GM12878 (cell line): Measurements from ENCODE around the gene DEGS2. TPM values are rescaled to one million over a fixed set of nuclear protein-coding genes. Genes with fewer than 3 reads are reported as not detected.

Experiments
- ATAC-seq: fragments of 200-7000 bp; cut with Tn5 transposase; 3 replicates; pipeline ENCODE4 v1.9.1; 2020; ENCODE audit warnings: mild to moderate bottlenecking, moderate library complexity
- BruUV-seq: library from RNA; stranded (reverse); fragments of 400-500 nt; replicated peaks from 2 replicates; lab custom pipeline; 2021; lab: Mats Ljungman, UMichigan
- CTCF ChIA-PET: fragments of 300-600 bp; sonication (Branson Sonifier 250); formaldehyde crosslinking; extraction: SDS; loops from one replicate; lab custom pipeline; 2021; ENCODE audit warnings: inconsistent platforms; lab: Yijun Ruan, JAX
- POLR2A ChIA-PET: fragments of 350-600 bp; formaldehyde crosslinking; extraction: SDS; loops from one replicate; lab custom pipeline; 2021; ENCODE audit warnings: inconsistent platforms; lab: Charles Lee
- RAD21 ChIA-PET: fragments of 300-600 bp; sonication (Branson Sonifier 250); formaldehyde crosslinking; loops from one replicate; lab custom pipeline; 2023; ENCODE audit warnings: antibody characterized with exemption; ENCODE audit not compliant: unreplicated experiment; lab: Charles Lee
- SMC1A ChIA-PET: fragments of 300-600 bp; sonication (Branson Sonifier 250); formaldehyde crosslinking; loops from one replicate; lab custom pipeline; 2023; ENCODE audit not compliant: unreplicated experiment, uncharacterized antibody; lab: Charles Lee
- DNase-seq: peaks from one replicate; pipeline ENCODE4 v3.0.0-alpha.2; 2011; ENCODE audit warnings: low read depth, low spot score
- FAIRE-seq: peaks from 3 replicates; lab custom pipeline; 2011; peaks lifted over from hg19 to GRCh38; lab: Jason Lieb, UNC
- H2AFZ ChIP-seq: 2 replicates; pipeline ENCODE4 v1.6.0; 2011; ENCODE audit warnings: low read depth, low read length, control low read depth; ENCODE audit not compliant: control insufficient read depth
- H3K27ac ChIP-seq: 2 replicates; pipeline ENCODE4 v1.5.1; 2011; ENCODE audit warnings: control low read depth; ENCODE audit not compliant: control insufficient read depth, insufficient read depth
- H3K27me3 ChIP-seq, 2 experiments: replicated peaks in 1 of 2; 2 replicates each; pipeline versions ENCODE4 v1.6.0 to v1.6.1; 2011; ENCODE audit warnings: low read length in 1 of 2; ENCODE audit not compliant: control insufficient read depth in 2 of 2, insufficient read depth in 2 of 2
- H3K36me3 ChIP-seq, 2 experiments: 2 replicates each; pipeline ENCODE4 v1.5.1; 2011; ENCODE audit warnings: low read length in 1 of 2; ENCODE audit not compliant: control insufficient read depth in 2 of 2, insufficient read depth in 2 of 2
- H3K4me1 ChIP-seq: 2 replicates; pipeline ENCODE4 v1.6.1; 2011; ENCODE audit warnings: mild to moderate bottlenecking, low read length, moderate library complexity, mixed read lengths; ENCODE audit not compliant: control insufficient read depth, insufficient read depth
- H3K4me2 ChIP-seq: 2 replicates; pipeline ENCODE4 v1.6.0; 2011; ENCODE audit warnings: control low read depth; ENCODE audit not compliant: control insufficient read depth, insufficient read depth
- H3K4me3 ChIP-seq: fragments of 200-600 bp; sonication (generic); 2 replicates; pipeline ENCODE4 v1.5.1; 2016
- H3K79me2 ChIP-seq: 2 replicates; pipeline ENCODE4 v1.6.0; 2011; ENCODE audit warnings: low read length; ENCODE audit not compliant: control insufficient read depth, insufficient read depth
- H3K9ac ChIP-seq: 2 replicates; pipeline ENCODE4 v1.8.0; 2011; ENCODE audit warnings: low read length, control low read depth, mixed read lengths; ENCODE audit not compliant: control insufficient read depth, insufficient read depth
- H3K9me3 ChIP-seq: replicated peaks from 3 replicates; pipeline ENCODE4 v1.5.1; 2011; ENCODE audit warnings: mild to moderate bottlenecking, low read length; ENCODE audit not compliant: control insufficient read depth, insufficient read depth
- H4K20me1 ChIP-seq: 2 replicates; pipeline ENCODE4 v1.6.0; 2011; ENCODE audit not compliant: control insufficient read depth, insufficient read depth
- FOXM1 ChIP-seq: IDR thresholded peaks from 2 replicates; pipeline ENCODE4 v1.6.1; 2012; ENCODE audit warnings: low read depth, mild to moderate bottlenecking, inconsistent platforms, low read length, moderate library complexity
- IKZF2 ChIP-seq, 2 experiments: fragments of 450-650 bp; IDR thresholded peaks; 2 replicates each; pipeline ENCODE4 v1.6.1; 2017; ENCODE audit warnings: mild to moderate bottlenecking in 2 of 2, moderate library complexity in 2 of 2
- RBBP5 ChIP-seq: fragments of 200-600 bp; sonication (generic); conservative IDR thresholded peaks from 2 replicates; pipeline ENCODE4 v1.6.1; 2016
- SMAD1 ChIP-seq: fragments of 450-650 bp; IDR thresholded peaks from 2 replicates; pipeline ENCODE4 v1.6.1; 2018; ENCODE audit warnings: mild to moderate bottlenecking, low read depth; ENCODE audit not compliant: partially characterized antibody
- ZBED1 ChIP-seq: IDR thresholded peaks from 2 replicates; pipeline ENCODE4 v1.6.1; 2016; ENCODE audit warnings: borderline replicate concordance
- ZNF207 ChIP-seq: fragments of 450-650 bp; IDR thresholded peaks from 2 replicates; pipeline ENCODE4 v1.6.1; 2014; ENCODE audit warnings: antibody characterized with exemption, mild to moderate bottlenecking, borderline replicate concordance
- WGBS: methylation state at CpG from one replicate; pipeline ENCODE4 v1.1.6; 2016; ENCODE audit warnings: low lambda C conversion rate; ENCODE audit not compliant: insufficient replicate concordance, insufficient coverage; ENCODE audit errors: missing lambda C conversion rate; 5-methylcytosine and 5-hydroxymethylcytosine counted together
- in situ Hi-C: fragments of 300-500 bp; cut with MboI; formaldehyde crosslinking; loops from 9 replicates; pipeline ENCODE4 v1.14.3; 2018; ENCODE audit warnings: mixed read lengths
- intact Hi-C: fragments of 100-400 bp; cut with micrococcal nuclease; formaldehyde crosslinking; loops from one replicate; pipeline ENCODE4 v1.14.2; 2022; ENCODE audit not compliant: unreplicated experiment
- polyA plus RNA-seq, 11 experiments: library from polyadenylated mRNA; depleted of rRNA in 4 of 11; unstranded in 6 of 11; stranded (reverse) in 5 of 11; fragments of >200 nt; fragmentation: Nextera tagmentation in 4 of 11; fragmentation: Illumina TruSeq in 1 of 11; extraction: Ambion mirVana in 4 of 11; extraction: Trizol in 1 of 11; gene quantifications; 1 replicate in 1 of 11; 2 replicates in 10 of 11; pipeline versions ENCODE4 v1.2.1 to v1.2.3, GENCODE V29; 2011 to 2016; ENCODE audit warnings: inconsistent platforms in 2 of 11, missing spikeins in 2 of 11, low read depth in 1 of 11
- total RNA-seq, 4 experiments: library from RNA; depleted of rRNA in 3 of 4; stranded (reverse); fragments of >200 nt in 3 of 4; fragmentation: Illumina TruSeq in 1 of 4; extraction: Trizol in 1 of 4; gene quantifications; 2 replicates each; pipeline versions ENCODE4 v1.2.1 to v1.2.3, GENCODE V29; 2013 to 2021
- TF ChIP-seq, protein P1 (sequence below): fragments of 450-650 bp; IDR thresholded peaks from 2 replicates; pipeline ENCODE4 v1.6.1; 2016; ENCODE audit warnings: mild to moderate bottlenecking

DEGS2 gene
- total and polyA plus RNA-seq, 10 of the 15 experiments (the other 5 are each of a cell fraction or from before 2014, with no cell fraction given): 0.01 to 2.5 (median 0.45) TPM; not detected in 1

DNA sequence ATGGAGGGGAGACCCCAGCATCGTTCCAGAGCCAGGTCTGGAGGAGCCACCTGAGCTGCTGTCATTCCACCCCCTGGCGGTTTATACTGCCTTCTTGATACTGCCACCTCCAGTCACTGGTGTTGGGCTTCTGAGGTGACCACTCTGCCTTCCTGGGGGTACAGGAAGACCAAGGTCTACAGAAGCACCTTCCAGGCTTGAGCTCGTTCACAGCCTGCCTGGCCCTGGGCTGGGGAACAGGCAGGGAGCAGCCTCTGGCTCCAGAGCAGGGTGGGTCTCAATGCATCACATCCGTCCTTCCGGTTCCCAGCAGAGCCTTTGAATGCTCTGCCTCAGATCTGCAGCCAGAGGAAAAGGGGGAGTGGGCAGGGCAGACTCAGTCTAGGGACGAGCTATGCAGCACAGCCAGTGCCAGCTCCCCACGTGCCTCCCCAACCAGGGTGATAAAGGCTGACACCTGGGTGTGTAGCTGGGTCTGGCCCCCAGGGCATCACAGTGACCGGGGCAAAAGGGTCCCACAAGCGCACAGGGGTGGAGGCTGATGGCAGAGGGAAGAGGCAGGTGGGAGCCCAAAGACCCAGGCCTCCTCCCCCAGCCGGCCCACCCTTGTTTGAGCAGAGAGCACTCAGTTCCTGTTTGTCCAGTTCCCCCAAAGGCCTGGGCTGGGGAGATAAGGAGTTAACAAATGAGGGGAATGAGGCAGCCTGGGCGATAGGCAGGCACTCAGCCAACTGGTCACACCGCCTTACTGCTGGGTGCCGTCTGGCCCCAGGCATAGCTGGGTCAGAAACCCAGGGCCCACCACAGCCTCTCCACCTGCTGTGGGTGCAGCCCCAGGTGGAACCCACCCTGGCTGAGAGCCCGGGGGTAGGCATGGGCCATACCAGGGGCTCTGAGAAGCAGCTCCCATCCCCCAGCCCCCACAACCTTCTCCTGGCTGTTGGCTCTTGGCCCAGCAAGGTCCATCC lies 17.1 kb downstream of the DEGS2 start:
- ChIA-PET POLR2A (no interaction called here), SMC1A (no interaction called here), CTCF (no interaction called here), RAD21 (no interaction called here)
- DNase-seq (no peak), FAIRE-seq (no peak), ATAC-seq (no peak)
- H3K9ac ChIP-seq: no peak overlapping the region
- H3K27ac ChIP-seq: no peak overlapping the region
- no TSS peak for BruUV-seq
- no peaks in the 10 kb centered on the region for H3K9me3 ChIP-seq
- H3K4me2 ChIP-seq: no peak overlapping the region
- peaks cover 7 to 10% of the 10 kb centered on the region in 2 experiments; a peak in 3 of 4 replicates for H3K36me3 ChIP-seq
- 82% methylated on average over 14 of the region's 14 CpGs for WGBS
- intact Hi-C loops (no loop called here), in situ Hi-C loops (no loop called here)
- TF ChIP-seq SMAD1 (no peak), ZNF207 (no peak), IKZF2 (IDR thresholded peaks at IDR 0.05) (no peak), ZBED1 (no peak), RBBP5 (no peak), FOXM1 (no peak)
- TF ChIP-seq, protein P1, sequence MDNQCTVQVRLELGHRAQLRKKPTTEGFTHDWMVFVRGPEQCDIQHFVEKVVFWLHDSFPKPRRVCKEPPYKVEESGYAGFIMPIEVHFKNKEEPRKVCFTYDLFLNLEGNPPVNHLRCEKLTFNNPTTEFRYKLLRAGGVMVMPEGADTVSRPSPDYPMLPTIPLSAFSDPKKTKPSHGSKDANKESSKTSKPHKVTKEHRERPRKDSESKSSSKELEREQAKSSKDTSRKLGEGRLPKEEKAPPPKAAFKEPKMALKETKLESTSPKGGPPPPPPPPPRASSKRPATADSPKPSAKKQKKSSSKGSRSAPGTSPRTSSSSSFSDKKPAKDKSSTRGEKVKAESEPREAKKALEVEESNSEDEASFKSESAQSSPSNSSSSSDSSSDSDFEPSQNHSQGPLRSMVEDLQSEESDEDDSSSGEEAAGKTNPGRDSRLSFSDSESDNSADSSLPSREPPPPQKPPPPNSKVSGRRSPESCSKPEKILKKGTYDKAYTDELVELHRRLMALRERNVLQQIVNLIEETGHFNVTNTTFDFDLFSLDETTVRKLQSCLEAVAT: no peak
- no peaks in the 10 kb centered on the region for H3K4me1 ChIP-seq
- no peaks in the 10 kb centered on the region for H3K27me3 ChIP-seq
- H3K4me3 ChIP-seq: no peak overlapping the region
- H4K20me1 ChIP-seq: no peaks in the 10 kb centered on the region
- no peak overlapping the region for H2AFZ ChIP-seq
- no peaks in the 10 kb centered on the region for H3K79me2 ChIP-seq
